ENCODE data around the gene CNTD1.

The CNTD1 gene

DNA sequence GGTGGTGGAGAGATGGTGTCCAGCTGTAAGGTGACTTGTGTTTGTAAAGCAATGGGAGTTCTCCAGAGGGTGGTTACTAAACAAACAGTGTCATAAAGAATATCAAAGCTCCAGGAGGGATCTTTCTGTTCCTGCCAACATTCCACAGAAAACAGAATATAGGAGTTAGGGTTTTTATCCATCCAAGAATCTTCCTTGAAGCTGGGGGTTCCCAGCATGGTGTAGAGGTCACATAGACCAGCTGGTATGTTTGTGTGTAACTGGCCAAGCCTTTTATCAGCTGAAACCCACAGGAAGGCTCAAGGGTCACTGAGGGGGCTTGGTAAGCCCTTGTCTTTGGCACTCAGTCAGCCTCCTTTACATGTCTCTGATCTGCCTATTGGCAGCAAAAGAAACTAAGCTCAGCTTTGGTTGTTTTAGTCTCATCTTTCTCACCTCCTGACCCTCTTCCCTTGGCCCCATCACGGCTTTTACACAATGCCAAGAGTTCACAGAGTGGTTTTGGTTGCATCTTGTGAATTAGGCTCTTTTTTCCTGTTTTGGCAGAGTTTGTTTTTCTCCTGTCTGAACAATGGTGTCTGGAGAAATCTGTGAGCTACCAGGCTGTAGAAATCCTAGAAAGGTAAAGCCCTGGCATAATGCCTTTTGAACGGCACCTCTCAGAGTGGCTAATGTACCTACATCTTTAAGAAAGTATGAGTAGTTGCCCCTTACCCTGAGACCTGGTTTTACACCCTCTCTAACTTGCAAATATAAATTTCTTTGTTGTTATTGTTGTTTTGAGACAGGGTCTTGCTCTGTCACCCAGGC lies 4.6 kb downstream of the CNTD1 start:
- DNase-seq (ENCODE audit: low spot score), result no peak

DNA sequence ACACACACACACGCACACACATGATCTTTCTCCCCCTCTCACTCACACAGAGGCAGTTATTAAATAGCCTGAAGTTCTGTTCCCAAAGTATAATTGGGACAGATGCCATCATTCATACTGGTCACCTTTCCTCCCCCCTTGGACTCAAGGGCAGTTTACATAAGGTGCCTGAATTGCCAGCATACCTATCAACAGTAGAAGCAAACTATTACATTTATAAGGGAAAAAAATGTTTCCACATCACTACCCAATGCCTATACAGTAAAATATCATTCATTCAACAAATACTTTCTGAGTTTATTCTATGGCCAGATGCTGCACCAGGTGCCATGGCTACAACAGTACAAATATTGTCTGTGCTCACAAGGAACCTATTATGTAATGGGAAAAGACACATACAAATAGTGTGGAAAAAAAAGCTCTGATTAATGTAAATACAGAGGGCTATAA lies 6.3 kb downstream of the CNTD1 start:
- no peak for DNase-seq (ENCODE audit: low spot score)

GRCh38 chr17:42806249-42806648 lies 7.6 kb downstream of the CNTD1 start:
- no peak for DNase-seq (ENCODE audit: low spot score)

GRCh38 chr17:42809250-42809649 lies 10.6 kb downstream of the CNTD1 start:
- DNase-seq (ENCODE audit: low spot score), result peak; percentile 84

GRCh38 chr17:42814633-42815399 lies 16.2 kb downstream of the CNTD1 start:
- peak; percentile 13 for DNase-seq (ENCODE audit: low spot score)

DNA sequence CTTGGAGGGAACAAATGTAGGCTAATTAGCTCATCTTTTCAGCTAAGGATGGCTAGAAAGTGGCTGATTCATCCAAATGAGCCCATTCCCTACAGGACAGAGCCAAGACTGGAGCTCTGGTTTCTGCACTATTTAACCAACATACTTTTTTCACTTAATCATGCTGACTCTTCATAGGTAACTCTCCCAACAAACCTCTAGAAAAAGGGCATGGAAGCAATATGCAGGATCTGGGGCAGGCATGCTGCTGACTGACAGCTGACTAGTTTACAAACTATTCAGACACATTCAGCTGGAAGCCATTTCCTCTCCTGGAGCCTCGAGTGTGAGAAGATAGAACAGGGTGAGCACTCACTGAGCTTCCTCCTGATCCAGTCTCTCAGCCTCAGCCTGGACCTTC lies 19.2 kb downstream of the CNTD1 start:
- no peak for DNase-seq (ENCODE audit: low spot score)

DNA sequence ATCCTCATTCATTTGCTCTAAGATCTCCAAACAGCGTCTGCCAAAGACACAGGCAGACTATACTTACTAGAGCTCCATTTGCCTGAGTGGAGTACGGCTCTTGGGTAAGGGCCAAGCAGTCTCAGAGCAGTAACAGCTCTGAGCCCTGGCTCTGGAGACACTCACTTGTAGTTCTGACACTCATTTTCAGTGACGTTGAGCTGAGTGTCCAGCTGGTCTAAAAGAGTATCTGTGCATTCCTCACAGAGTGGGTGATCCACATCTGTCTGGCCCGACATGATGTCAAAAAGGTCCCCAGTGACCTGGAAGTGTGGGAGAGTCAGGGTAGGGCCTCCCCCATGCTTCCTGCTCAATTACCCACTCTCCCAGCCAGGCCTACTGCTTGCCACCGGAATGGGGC lies 19.7 kb downstream of the CNTD1 start:
- no peak for DNase-seq (ENCODE audit: low spot score)

DNA sequence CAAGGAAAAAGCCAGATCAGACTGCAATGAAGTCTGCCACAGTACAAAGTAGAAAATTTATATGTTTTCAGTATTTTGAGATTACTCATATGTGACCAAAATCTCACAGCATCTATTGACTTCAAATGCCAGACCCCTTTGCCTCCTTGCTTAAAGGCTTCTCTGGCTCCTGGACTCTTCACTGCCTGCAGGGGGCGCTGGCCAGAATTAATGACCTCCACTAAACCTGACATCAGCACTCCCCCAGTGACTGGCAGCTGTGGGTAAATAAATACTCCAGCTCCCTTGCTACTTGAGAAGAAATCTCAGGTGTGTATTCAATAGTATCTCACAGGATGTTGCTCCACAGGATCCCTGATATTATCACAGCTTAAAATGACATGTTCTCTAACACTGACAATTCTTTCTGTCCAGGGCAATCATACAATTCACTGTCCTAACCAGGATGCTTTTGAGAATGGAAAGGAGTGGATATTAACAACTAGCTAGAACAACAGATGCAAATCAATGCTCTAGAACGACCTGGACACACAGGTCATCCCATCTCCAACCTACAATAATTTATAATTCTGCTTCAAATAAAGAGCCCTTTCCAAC lies 21.4 kb downstream of the CNTD1 start:
- peak; percentile 47 for DNase-seq (ENCODE audit: low spot score)

DNA sequence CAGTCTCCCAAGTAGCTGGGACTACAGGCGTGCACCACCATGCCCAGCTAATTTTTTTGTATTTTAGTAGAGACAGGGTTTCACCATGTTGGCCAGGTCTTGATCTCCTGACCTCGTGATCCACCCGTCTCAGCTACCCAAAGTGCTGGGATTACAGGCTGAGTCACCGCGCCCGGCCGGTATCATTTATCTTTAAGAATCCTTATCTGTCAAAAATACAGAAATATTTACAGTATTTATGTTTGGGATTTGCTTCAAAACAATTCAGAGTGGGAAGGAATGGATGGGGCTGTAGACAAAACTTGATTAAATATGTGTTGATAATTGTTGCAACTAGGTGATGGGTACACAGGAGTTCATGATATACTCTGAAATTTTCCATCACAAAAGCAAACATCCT lies 22.5 kb downstream of the CNTD1 start:
- DNase-seq (ENCODE audit: low spot score), result no peak

- DNase-seq (ENCODE audit: low spot score), result no peak
Observed at GRCh38 chr17:42827472-42827871, 28.8 kb downstream of the CNTD1 start.

DNA sequence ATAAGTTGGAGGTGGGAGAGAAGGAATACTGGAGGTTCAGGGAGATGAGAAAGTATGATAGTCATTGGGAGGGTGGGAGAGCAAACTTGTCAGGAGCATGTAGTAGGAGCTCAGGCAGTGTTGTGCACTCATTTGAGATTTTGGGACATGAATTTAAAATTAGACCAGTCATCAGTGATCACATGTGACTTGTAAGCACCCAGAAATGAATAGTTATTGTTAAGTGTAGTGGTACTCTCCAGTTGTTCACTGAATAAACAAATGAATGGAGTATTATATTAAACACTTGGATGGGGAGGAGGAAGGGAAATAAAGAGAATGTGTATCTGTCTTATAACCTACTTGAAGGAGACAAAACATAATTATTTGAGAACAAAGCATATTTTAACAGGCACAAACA lies 32.3 kb downstream of the CNTD1 start:
- no peak for DNase-seq (ENCODE audit: low spot score)

GRCh38 chr17:42832213-42832933 lies 33.7 kb downstream of the CNTD1 start:
- no peak for DNase-seq (ENCODE audit: low spot score)

GRCh38 chr17:42832934-42833766 lies 34.5 kb downstream of the CNTD1 start, which contains the start of gene PSME3:
Gene PSME3, plus strand, starts transcription at chr17:42833397. Its CDS starts 235 bp downstream, at chr17:42833632.
- DNase-seq (ENCODE audit: low spot score), result peak; percentile 91

GRCh38 chr17:42833767-42834422 lies 35.2 kb downstream of the CNTD1 start:
- DNase-seq (ENCODE audit: low spot score), result no peak

DNA sequence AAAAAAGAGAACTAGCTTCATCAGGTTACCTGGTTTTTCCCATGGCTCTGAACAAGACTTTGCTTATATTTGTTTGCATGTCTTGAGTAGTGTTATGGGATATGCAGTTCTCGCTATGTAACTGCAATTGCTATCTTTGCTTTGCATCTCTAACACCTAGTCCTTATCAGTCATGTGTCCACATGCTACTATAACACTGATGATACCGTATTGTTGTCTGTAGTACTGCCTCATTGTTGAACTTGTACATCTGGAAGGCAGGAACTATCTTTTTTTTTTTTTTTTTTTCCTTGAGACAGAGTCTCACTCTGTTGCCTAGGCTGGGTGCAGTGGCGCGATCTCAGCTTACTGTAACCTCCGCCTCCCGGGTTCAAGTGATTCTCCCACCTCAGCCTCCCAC lies 37.1 kb downstream of the CNTD1 start:
- no peak for DNase-seq (ENCODE audit: low spot score)

- peak; percentile 53 for DNase-seq (ENCODE audit: low spot score)
Observed at GRCh38 chr17:42841975-42842685, 43.5 kb downstream of the CNTD1 start.

GRCh38 chr17:42843358-42843934 lies 44.8 kb downstream of the CNTD1 start:
- DNase-seq (ENCODE audit: low spot score), result peak; percentile 82

DNA sequence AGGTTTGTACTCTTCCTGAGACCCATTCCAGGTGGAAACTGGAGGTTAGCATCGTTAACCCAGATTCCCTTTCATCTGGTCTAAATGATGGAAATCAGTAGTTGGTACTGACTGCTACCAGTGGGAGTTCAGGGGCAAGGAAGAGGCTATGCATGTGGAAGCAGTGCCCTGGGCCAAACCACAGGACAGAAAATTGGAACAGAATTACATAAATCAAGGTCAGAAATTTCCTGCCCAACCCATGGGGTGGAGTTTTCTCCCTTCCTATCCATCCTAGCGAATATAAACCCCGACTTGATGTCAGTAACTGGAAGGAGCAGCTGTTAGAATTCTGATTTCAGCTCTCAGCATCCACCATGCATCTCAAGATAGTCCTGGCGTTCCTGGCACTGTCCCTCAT lies 45.6 kb downstream of the CNTD1 start, which contains the start of gene AOC2:
TSS of gene AOC2 (plus strand) at position 310 of the 400 bp plus-strand sequence. CDS start at position 357, 47 bp downstream.
- no peak for DNase-seq (ENCODE audit: low spot score)

DNA sequence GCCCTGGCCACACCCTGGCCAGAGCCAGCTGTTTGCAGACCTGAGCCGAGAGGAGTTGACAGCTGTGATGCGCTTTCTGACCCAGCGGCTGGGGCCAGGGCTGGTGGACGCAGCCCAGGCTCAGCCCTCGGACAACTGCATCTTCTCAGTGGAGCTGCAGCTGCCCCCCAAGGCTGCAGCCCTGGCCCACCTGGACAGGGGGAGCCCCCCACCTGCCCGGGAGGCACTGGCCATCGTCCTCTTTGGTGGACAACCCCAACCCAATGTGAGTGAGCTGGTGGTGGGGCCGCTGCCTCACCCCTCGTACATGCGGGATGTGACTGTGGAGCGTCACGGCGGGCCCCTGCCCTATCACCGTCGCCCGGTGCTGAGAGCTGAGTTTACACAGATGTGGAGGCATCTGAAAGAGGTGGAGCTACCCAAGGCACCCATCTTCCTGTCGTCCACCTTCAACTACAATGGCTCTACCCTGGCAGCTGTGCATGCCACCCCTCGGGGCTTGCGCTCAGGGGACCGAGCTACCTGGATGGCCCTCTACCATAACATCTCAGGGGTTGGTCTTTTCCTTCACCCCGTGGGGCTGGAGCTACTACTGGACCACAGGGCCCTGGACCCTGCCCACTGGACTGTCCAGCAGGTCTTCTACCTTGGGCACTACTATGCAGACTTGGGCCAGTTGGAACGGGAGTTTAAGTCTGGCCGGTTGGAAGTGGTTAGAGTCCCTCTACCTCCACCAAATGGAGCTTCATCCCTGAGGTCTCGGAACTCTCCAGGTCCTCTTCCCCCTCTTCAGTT lies 46.3 kb downstream of the CNTD1 start:
- DNase-seq (ENCODE audit: low spot score), result no peak

Data from AG08396 (cell line).